Kidney epithelial cell (primary cell): Measurements from ENCODE around the gene TBKBP1. TPM values are rescaled to one million over a fixed set of nuclear protein-coding genes. Genes with fewer than 3 reads are reported as not detected.

Experiments used
- DNase-seq: peaks from one replicate; pipeline ENCODE4 v3.0.0-alpha.2; 2010; ENCODE audit warnings: low read depth
- H3K27me3 ChIP-seq: 2 replicates; pipeline ENCODE4 v1.6.0; 2011; ENCODE audit warnings: low read length; ENCODE audit not compliant: control insufficient read depth, insufficient read depth
- H3K36me3 ChIP-seq: 2 replicates; pipeline ENCODE4 v1.5.1; 2011; ENCODE audit warnings: low read length; ENCODE audit not compliant: control insufficient read depth, insufficient read depth
- H3K4me3 ChIP-seq: 2 replicates; pipeline ENCODE4 v1.5.1; 2011; ENCODE audit warnings: low read depth, mild to moderate bottlenecking, control low read depth, low read length
- total RNA-seq: library from RNA; depleted of rRNA; stranded (reverse); fragments of >200 nt; gene quantifications from 2 replicates; pipeline ENCODE4 v1.2.3, GENCODE V29; 2015
- TF ChIP-seq, protein P1 (sequence below): IDR thresholded peaks from 2 replicates; pipeline ENCODE4 v1.5.1; 2011; ENCODE audit warnings: mild to moderate bottlenecking, moderate library complexity, low read length, control low read depth, inconsistent platforms; ENCODE audit not compliant: insufficient read depth, poor library complexity, severe bottlenecking

TBKBP1 gene
- total RNA-seq, 1 donor from 2014 or later, result 9.7 TPM

- no peaks in the 10 kb centered on the region for H3K36me3 ChIP-seq
- TF ChIP-seq, protein P1, sequence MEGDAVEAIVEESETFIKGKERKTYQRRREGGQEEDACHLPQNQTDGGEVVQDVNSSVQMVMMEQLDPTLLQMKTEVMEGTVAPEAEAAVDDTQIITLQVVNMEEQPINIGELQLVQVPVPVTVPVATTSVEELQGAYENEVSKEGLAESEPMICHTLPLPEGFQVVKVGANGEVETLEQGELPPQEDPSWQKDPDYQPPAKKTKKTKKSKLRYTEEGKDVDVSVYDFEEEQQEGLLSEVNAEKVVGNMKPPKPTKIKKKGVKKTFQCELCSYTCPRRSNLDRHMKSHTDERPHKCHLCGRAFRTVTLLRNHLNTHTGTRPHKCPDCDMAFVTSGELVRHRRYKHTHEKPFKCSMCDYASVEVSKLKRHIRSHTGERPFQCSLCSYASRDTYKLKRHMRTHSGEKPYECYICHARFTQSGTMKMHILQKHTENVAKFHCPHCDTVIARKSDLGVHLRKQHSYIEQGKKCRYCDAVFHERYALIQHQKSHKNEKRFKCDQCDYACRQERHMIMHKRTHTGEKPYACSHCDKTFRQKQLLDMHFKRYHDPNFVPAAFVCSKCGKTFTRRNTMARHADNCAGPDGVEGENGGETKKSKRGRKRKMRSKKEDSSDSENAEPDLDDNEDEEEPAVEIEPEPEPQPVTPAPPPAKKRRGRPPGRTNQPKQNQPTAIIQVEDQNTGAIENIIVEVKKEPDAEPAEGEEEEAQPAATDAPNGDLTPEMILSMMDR, result no peak
- no peak overlapping the region for H3K4me3 ChIP-seq
- DNase-seq, result no peak
- peaks cover 26% of the 10 kb centered on the region for H3K27me3 ChIP-seq
These were observed 33.1 kb downstream of the TBKBP1 start for GRCh38 chr17:47726796-47727703.

GRCh38 chr17:47727704-47728036 is 33.7 kb downstream of the TBKBP1 start:
- TF ChIP-seq, protein P1, result no peak
- no peak for DNase-seq
- Histone ChIP-seq H3K4me3 (no peak overlapping the region), H3K36me3 (no peaks in the 10 kb centered on the region), H3K27me3 (peaks cover 30% of the 10 kb centered on the region)

DNA sequence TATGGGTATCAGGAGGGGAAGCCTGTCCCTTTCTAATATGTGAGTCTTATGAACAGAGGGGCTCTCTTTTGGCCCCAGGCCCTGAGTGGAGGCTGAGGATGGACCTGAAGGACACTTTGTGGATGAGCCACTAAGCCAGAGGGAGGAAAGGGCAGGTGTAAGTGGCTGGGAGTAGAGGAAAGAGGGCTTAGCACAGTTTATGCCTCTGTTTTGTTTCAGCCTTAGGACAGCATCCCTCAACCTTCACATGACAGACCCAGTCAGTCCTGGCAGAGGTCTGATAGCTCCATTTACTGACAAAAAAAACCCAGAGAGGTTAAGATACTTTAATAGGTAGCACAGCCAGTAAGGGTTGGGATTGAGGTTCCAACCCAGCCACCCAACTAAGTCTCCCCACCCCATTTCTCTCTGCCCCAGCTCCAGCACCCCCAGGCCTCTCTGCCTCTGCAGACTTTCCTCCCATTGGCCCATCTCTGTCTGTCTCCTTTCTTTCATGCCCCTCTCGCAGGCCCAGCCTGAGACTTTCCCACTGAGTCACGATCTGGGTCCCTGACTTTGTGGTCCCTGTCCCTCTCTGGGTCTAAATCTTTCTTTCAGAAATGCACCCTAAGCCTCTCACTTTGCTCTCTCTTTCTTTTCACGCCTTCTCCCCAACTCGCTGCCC is 34.4 kb downstream of the TBKBP1 start:
- peaks cover 36% of the 10 kb centered on the region for H3K27me3 ChIP-seq
- H3K4me3 ChIP-seq, result no peak overlapping the region
- H3K36me3 ChIP-seq, result no peaks in the 10 kb centered on the region
- TF ChIP-seq, protein P1, result no peak
- DNase-seq, result no peak

GRCh38 chr17:47729476-47729875 is 35.5 kb downstream of the TBKBP1 start:
- TF ChIP-seq, protein P1, result no peak
- H3K27me3 ChIP-seq, result peaks cover 42% of the 10 kb centered on the region
- no peak overlapping the region for H3K4me3 ChIP-seq
- H3K36me3 ChIP-seq, result no peaks in the 10 kb centered on the region
- DNase-seq, result no peak

GRCh38 chr17:47730681-47731080 is 36.7 kb downstream of the TBKBP1 start:
- TF ChIP-seq, protein P1, result no peak
- Histone ChIP-seq H3K4me3 (no peak overlapping the region), H3K36me3 (no peaks in the 10 kb centered on the region), H3K27me3 (peaks cover 52% of the 10 kb centered on the region)
- no peak for DNase-seq
